Measurements from ENCODE around the gene SVBP. TPM values are rescaled to one million over a fixed set of nuclear protein-coding genes. Genes with fewer than 3 reads are reported as not detected.

Gene SVBP
- total and polyA plus RNA-seq, 2 donors (not counting 3 experiments of a cell fraction or from before 2014, with no cell fraction given): 18.1 to 24.1 TPM

DNA sequence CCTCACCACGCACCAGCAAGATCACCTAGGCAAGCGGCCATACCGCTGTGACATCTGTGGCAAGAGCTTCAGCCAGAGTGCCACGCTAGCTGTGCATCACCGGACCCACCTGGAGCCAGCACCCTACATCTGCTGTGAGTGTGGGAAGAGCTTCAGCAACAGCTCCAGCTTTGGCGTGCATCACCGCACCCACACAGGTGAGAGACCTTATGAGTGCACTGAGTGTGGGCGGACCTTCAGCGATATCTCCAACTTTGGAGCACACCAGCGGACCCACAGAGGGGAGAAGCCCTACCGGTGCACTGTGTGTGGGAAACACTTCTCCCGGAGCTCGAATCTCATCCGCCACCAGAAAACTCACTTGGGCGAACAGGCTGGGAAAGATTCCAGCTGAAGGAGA lies 34.2 kb upstream of the SVBP start:
- H3K79me2 ChIP-seq (ENCODE audit: control insufficient read depth, insufficient read depth, low read length): peaks cover 5% of the 10 kb centered on the region
- H3K4me2 ChIP-seq (ENCODE audit: insufficient read depth, low read length): no peak overlapping the region
- H2AFZ ChIP-seq (ENCODE audit: low read depth, low read length): no peak overlapping the region
- no TSS peak for BruUV-seq (replicated peaks)
- no peaks in the 10 kb centered on the region for H3K27me3 ChIP-seq (ENCODE audit: control insufficient read depth in 2 of 2, insufficient read depth in 2 of 2, low read length in 2 of 2)
- H3K9me3 ChIP-seq (replicated peaks; ENCODE audit: control insufficient read depth, insufficient read depth, low read length): no peaks in the 10 kb centered on the region
- H3K36me3 ChIP-seq (ENCODE audit: control insufficient read depth in 2 of 2, extremely low read depth in 1 of 2, insufficient read depth in 2 of 2, low read length in 2 of 2): peaks cover 0 to 17% of the 10 kb centered on the region in 2 experiments
- H3K9ac ChIP-seq (replicated peaks; ENCODE audit: extremely low read depth, insufficient read depth, low read length): no peak overlapping the region
- ChIA-PET CTCF (no interaction called here), POLR2A (no interaction called here)
- no peak for DNase-seq (ENCODE audit: low read depth, low spot score)
- no peak overlapping the region for H3K4me3 ChIP-seq (replicated peaks in 1 of 3; ENCODE audit: insufficient read depth in 1 of 3, low read depth in 1 of 3, low read length in 3 of 3)
- H3K9me1 ChIP-seq (replicated peaks; ENCODE audit: control insufficient read depth, extremely low read depth, insufficient read depth, low read length): no peaks in the 10 kb centered on the region
- intact Hi-C loops (cut with micrococcal nuclease) (no loop called here), dilution Hi-C loops (cut with MboI; ENCODE audit: extremely low pct_ligation_motif_present, low sequenced_read_pairs) (no loop called here)
- no peaks in the 10 kb centered on the region for H4K20me1 ChIP-seq (replicated peaks; ENCODE audit: control insufficient read depth, extremely low read depth, insufficient read depth, low read length)
- peaks cover 6% of the 10 kb centered on the region for H3K4me1 ChIP-seq (ENCODE audit: control insufficient read depth, extremely low read depth, insufficient read depth, low read length)
- H3K27ac ChIP-seq (ENCODE audit: insufficient read depth, low read depth, low read length): no peak overlapping the region
- no peak for FAIRE-seq
- no peak for TF ChIP-seq MYC (IDR thresholded peaks at IDR 0.05; ENCODE audit: low read depth, low read length)
- TF ChIP-seq FOS (IDR thresholded peaks at IDR 0.05; ENCODE audit: borderline replicate concordance, insufficient read depth, low read length): no peak
- TF ChIP-seq POLR2AphosphoS5 (IDR thresholded peaks at IDR 0.05; ENCODE audit: insufficient read depth, low read depth, low read length): no peak
- no peak for TF ChIP-seq EZH2 (IDR thresholded peaks at IDR 0.05; ENCODE audit: borderline replicate concordance, low read depth, low read length, severe bottlenecking)
- TF ChIP-seq JUN (IDR thresholded peaks at IDR 0.05; ENCODE audit: borderline replicate concordance, insufficient read depth, insufficient read length, low read depth): no peak
- no peak for TF ChIP-seq GATA2 (IDR thresholded peaks at IDR 0.05; ENCODE audit: insufficient read depth, insufficient read length, low read depth, low read length)
- no peak for TF ChIP-seq POLR2A (IDR thresholded peaks at IDR 0.05; ENCODE audit: low read depth, low read length)
- TF ChIP-seq MAX (IDR thresholded peaks at IDR 0.05; ENCODE audit: insufficient read depth, insufficient read length): no peak
- TF ChIP-seq, protein P1, sequence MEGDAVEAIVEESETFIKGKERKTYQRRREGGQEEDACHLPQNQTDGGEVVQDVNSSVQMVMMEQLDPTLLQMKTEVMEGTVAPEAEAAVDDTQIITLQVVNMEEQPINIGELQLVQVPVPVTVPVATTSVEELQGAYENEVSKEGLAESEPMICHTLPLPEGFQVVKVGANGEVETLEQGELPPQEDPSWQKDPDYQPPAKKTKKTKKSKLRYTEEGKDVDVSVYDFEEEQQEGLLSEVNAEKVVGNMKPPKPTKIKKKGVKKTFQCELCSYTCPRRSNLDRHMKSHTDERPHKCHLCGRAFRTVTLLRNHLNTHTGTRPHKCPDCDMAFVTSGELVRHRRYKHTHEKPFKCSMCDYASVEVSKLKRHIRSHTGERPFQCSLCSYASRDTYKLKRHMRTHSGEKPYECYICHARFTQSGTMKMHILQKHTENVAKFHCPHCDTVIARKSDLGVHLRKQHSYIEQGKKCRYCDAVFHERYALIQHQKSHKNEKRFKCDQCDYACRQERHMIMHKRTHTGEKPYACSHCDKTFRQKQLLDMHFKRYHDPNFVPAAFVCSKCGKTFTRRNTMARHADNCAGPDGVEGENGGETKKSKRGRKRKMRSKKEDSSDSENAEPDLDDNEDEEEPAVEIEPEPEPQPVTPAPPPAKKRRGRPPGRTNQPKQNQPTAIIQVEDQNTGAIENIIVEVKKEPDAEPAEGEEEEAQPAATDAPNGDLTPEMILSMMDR (IDR thresholded peaks at IDR 0.05; ENCODE audit: extremely low read depth in 1 of 2, insufficient read depth in 1 of 2, low read depth in 1 of 2, low read length in 2 of 2): no peak
